Measurements from ENCODE around the gene HOXB3.
"Not testable (repeated sequence)": the region's sequence is repeated elsewhere in the genome, so short reads cannot be mapped to it uniquely, and the experiment has no call there.

HOXB3 gene

GRCh38 chr17:48548523-48549280, 41.3 kb downstream of the HOXB3 start:
- DNase-seq (ENCODE audit: insufficient read length, low spot score), result no peak
- FAIRE-seq, result no peak

DNA sequence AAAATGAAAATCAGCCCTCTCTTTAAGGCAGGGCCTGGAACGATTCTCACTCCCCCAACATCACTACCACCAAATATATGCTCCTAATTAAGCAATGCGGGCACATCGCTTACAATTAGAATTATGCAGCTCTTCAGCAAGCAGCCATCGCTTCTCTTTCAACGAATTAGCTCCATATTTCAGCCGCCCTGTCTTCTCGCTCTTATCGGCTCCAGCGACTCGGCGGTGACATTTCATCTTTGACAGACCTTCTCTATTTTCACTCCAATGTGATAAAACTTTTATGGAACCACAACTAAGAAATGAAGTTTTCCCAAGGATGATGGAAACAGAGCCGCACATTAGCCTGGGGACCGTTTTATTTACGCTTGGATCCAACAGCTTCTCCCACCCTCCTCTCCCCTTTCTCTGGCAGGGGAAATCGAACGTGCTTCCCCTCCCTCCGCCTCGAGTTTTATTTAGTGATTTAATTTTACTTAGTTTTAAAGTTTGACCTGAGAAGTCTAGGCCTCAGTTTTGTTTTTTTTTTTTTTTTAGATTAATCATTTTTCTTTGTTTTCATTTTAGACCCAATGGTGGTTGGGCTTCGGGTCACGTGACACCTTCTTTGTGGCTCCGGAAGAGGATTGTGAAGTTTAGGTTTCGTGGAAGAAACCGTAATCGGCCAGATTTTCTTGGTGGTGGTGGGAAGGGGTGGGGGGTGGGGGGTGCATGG, 42.1 kb downstream of the HOXB3 start:
- DNase-seq (ENCODE audit: insufficient read length, low spot score) (no peak), FAIRE-seq (no peak)

DNA sequence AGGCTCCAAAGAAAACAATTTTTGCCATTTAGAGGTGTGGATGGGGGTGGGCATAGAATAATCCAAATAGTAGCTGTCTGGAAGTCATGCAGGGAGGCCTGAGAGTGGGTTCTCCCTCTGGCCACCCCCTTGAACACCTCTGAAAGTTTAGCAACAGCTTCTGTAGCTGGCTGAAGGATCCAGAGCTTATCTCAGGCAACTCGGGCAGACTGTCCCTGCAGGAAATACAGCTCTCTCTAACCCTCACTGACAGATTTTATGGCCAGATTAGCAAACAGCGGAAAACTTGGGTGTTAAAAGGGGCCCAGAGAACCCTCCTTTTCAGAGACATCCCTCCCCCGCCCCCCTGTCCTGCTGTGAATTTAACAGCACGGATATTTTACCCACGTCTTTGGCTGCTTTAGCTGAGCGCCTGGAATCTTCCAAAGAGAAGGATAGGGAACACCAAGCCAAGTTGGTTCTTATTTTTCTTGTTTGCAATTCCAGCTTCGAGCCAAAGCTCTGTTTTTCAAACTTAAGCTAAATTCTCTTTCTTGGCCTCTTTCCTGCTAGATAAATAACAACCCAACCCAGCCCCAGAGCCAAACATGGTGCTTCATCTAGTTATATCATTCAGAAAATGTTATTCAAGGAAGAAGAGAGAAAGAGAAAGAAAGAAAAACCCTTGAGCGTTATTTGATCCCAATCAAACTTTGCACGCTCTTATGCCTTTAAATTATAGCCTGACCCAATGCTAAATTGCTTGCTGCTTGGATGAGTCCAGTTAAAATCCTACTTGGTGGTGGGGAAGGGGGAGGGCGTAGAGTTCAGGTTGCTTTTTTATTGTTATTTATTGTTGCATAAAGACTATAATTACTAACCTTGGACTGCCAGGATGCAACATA, 42.9 kb downstream of the HOXB3 start:
- no peak for DNase-seq (ENCODE audit: insufficient read length, low spot score)
- FAIRE-seq, result no peak

GRCh38 chr17:48546137-48546923, 43.7 kb downstream of the HOXB3 start:
- FAIRE-seq (no peak), DNase-seq (ENCODE audit: insufficient read length, low spot score) (no peak)

DNA sequence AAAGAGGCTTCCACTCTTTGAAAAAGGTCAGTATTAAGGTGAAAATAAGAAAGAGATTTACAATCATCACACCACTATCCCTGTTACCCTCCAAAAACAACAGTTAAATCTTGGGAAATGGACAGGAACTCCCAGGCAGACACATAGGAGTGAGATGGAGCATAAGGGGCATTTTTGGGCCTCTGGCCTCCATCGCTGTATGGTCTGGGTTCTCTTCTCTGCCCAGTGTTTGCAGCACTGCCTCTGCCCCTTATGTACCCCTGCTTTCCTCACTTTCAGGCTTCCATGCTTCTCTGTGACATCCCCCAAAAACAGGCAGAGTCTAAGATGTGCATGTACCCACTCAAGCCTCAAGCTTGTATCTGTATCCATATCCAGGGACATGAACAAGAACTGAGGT, 44.5 kb downstream of the HOXB3 start:
- no peak for FAIRE-seq
- DNase-seq (ENCODE audit: insufficient read length, low spot score), result no peak

DNA sequence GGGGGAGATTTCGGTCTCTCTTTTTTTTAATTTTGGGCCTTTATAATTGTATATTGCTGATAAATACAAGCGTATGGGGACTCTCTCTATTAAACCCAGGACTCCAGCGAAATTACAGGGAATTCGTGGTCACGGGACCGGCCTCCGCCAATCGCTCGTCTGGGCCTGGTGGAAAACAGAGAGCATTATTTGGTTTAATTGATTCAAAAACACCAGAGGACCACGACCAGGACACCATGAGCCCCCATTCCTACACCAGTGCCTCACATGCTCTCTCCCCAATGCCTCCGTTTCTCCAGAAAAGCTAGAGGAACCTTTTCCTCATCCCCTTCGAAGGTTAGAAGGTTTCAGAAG, 45.0 kb downstream of the HOXB3 start, which contains the start of gene HOXB2:
HOXB2 (minus strand) TSS at position 88 of the 354 bp plus-strand sequence. CDS start 198 bp downstream, outside the sequence.
- peak; percentile 65 for DNase-seq (ENCODE audit: insufficient read length, low spot score)
- FAIRE-seq, result no peak

GRCh38 chr17:48544349-48545021, 45.6 kb downstream of the HOXB3 start:
- peak; percentile 26 for FAIRE-seq
- peak; percentile 64 for DNase-seq (ENCODE audit: insufficient read length, low spot score)

- DNase-seq (ENCODE audit: insufficient read length, low spot score) (no peak), FAIRE-seq (no peak)
Observed at GRCh38 chr17:48543854-48544348, 46.1 kb downstream of the HOXB3 start.

DNA sequence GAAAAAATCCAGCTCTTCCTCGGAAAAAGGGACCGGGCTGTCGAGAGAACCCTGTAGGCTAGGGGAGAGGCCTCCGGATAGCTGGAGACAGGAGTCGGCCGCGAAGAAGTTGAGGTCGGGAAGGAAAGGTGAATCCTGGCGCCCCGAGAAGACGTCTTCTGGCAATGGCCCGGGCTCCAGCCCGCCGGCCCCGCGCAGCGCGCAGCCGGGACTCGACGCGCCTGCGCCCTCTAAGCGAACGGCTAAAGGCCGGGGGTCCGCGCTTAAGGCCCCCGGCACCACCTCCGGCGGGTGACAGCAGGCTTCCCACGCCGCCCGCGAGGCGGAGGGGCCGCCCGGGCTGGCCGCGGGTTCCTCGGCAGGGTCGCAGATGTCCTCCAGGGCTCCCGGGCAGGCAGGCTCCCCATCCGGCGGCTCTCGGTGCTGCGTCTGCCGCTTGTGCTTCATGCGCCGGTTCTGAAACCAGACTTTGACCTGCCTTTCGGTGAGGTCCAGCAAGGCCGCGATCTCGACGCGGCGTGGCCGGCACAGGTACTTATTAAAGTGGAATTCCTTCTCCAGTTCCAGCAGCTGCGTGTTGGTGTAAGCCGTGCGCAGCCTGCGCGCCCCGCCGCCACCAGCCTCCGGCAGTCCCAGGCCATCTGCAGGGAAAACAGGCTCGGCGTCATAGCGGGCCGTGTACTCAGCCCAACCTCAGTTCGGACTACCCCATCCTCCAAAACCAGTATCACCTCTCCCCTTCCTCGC, 46.8 kb downstream of the HOXB3 start:
- DNase-seq (ENCODE audit: insufficient read length, low spot score), result peak; percentile 57
- FAIRE-seq, result peak; percentile 88

GRCh38 chr17:48542698-48543106, 47.3 kb downstream of the HOXB3 start:
- FAIRE-seq (no peak), DNase-seq (ENCODE audit: insufficient read length, low spot score) (no peak)

GRCh38 chr17:48542114-48542656, 47.9 kb downstream of the HOXB3 start:
- FAIRE-seq (peak; percentile 23), DNase-seq (ENCODE audit: insufficient read length, low spot score) (no peak)

- DNase-seq (ENCODE audit: insufficient read length, low spot score), result peak; percentile 69
Observed at GRCh38 chr17:48541577-48542113, 48.4 kb downstream of the HOXB3 start.

DNA sequence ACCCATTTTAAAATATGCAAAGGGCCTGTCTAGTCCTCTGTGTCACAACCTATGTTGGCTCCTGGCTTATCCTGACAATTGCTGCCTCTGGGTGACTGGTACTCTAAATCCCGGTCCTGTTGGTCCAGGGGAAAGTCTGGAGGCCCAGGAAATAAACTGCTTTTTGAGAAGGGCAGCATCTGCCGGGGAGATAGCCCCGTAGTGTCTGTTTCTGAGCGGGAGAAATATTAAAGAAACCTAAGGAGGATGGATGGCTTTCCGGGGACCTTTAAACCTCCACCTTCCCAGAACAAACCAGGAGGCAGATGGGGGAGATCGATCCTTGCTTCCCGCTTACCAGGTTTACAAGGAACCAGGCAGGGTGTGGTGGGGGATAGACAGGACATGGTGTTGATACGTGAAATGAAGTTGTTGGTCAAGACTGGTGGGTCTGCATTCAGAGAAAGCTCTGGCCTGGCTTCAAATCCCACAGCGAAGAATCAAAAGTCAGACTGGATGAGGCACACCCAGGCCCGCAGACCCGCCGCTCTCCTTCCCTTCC, 48.9 kb downstream of the HOXB3 start:
- DNase-seq (ENCODE audit: insufficient read length, low spot score) (no peak), FAIRE-seq (peak; percentile 69)

More at GRCh38 chr17:48541577-48542113, 48.4 kb downstream of the HOXB3 start:
- FAIRE-seq, result peak; percentile 85

DNA sequence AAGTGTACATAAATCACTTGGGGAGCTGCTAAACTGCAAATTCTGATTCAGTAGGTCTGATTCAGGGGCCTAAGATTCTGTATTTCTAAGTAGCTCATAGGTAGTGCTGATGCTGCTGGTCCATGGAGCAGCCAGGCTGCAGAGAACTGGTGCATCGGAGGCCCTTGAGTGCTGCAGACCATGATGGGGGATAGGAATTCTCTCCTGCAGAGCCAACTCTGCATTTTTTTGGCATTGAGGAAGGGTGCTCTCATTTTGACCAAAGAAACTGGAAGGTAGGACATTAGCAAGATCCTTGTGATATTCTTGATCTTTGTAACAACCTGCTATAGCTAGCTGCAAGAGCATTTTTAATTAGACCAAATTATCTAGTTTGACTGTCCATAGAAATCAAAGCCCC, 49.8 kb downstream of the HOXB3 start:
- FAIRE-seq (no peak), DNase-seq (ENCODE audit: insufficient read length, low spot score) (no peak)

DNA sequence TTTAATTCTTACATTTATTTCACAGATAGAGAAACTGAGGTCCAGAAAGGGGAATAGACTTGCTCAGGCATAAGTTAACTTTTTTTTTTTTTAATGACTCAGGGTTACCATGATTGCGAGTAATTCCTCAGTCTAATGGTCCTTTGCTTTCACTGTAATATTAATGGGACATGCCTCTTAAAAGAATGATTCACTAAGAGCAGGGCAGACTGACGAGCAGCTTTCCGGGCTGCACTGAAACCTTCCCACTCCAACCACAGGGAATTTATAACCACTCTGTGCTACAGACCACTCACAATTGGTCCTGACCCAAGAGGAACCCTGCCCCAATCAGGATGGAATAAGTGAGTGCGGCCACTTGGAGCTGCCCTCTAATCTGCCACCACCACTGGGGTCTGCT, 50.9 kb downstream of the HOXB3 start:
- FAIRE-seq, result peak; percentile 95
- peak; percentile 62 for DNase-seq (ENCODE audit: insufficient read length, low spot score)

GRCh38 chr17:48537316-48537715, 52.7 kb downstream of the HOXB3 start:
- no peak for DNase-seq (ENCODE audit: insufficient read length, low spot score)
- FAIRE-seq, result peak; percentile 51

GRCh38 chr17:48535793-48536559, 54.1 kb downstream of the HOXB3 start:
- not testable (repeated sequence) for DNase-seq (ENCODE audit: insufficient read length, low spot score); FAIRE-seq

Data from HTR-8/SVneo (cell line).